ENCODE data around the gene HIGD1A. TPM values are rescaled to one million over a fixed set of nuclear protein-coding genes. Genes with fewer than 3 reads are reported as not detected.

Gene HIGD1A
- total and polyA plus RNA-seq, 2 experiments from 2014 or later = 102 to 144 TPM

GRCh38 chr3:42742688-42743087 lies 61.6 kb downstream of the HIGD1A start:
- H3K9me3 Mint-ChIP-seq = peaks cover 6% of the 10 kb centered on the region; the same call in 1 of the 3 replicates
- no peaks in the 10 kb centered on the region for H3K27me3 ChIP-seq (ENCODE audit: insufficient read depth)
- no peak overlapping the region for H3K27ac ChIP-seq (ENCODE audit: low read depth)
- peaks cover 4% of the 10 kb centered on the region for H3K27me3 Mint-ChIP-seq (ENCODE audit: insufficient read depth, low read depth, poor library complexity)
- no peak overlapping the region for H3K27ac Mint-ChIP-seq
- TF ChIP-seq REST (IDR thresholded peaks at IDR 0.05; ENCODE audit: unreplicated experiment) (no peak), JUNB (IDR thresholded peaks at IDR 0.05; ENCODE audit: unreplicated experiment) (no peak), ETS1 (IDR thresholded peaks at IDR 0.05) (no peak), EZH2phosphoT487 (IDR thresholded peaks at IDR 0.05; ENCODE audit: unreplicated experiment) (no peak), POLR2AphosphoS5 (IDR thresholded peaks at IDR 0.05; ENCODE audit: low read depth) (no peak), CREB1 (CRISPR knock-in tag; IDR thresholded peaks at IDR 0.05; ENCODE audit: low read depth) (no peak), ZNF462 (CRISPR knock-in tag; IDR thresholded peaks at IDR 0.05) (no peak), ZNF331 (CRISPR knock-in tag; IDR thresholded peaks at IDR 0.05; ENCODE audit: low read depth) (no peak), EZH2 (IDR thresholded peaks at IDR 0.05; ENCODE audit: low read depth, unreplicated experiment) (no peak), NANOG (IDR thresholded peaks at IDR 0.05; ENCODE audit: borderline replicate concordance) (no peak)
- H3K9me2 ChIP-seq (ENCODE audit: insufficient read depth) = 0 out of 2 replicates have a peak, but pooled peaks cover 2% of the 10 kb centered on the region
- no peaks in the 10 kb centered on the region for H4K20me1 ChIP-seq (replicated peaks; ENCODE audit: insufficient read depth)
- no peak overlapping the region for H3K4me3 ChIP-seq
- peaks cover 12% of the 10 kb centered on the region; the same call in 1 of the 3 replicates for H3K4me1 Mint-ChIP-seq
- no peaks in the 10 kb centered on the region for H3K36me3 Mint-ChIP-seq (ENCODE audit: low read depth)
- ATAC-seq (no peak), DNase-seq (ENCODE audit: low spot score) (no peak)
- no peaks in the 10 kb centered on the region for H3K79me2 ChIP-seq (replicated peaks; ENCODE audit: insufficient read depth)
- no peak overlapping the region for H3K4me2 ChIP-seq
- no peaks in the 10 kb centered on the region for H3F3A ChIP-seq (replicated peaks; ENCODE audit: low read depth)
- H3K36me3 ChIP-seq (ENCODE audit: insufficient read depth) = no peaks in the 10 kb centered on the region
- no peak overlapping the region for H3K4me3 Mint-ChIP-seq
- H2AFZ ChIP-seq = no peak overlapping the region
- no peaks in the 10 kb centered on the region for H3K4me1 ChIP-seq (ENCODE audit: insufficient read depth)
